ENCODE results near the gene FEN1.
A peak's percentile ranks its signal among the peaks of the same experiment; 100 is the strongest.

Gene FEN1

DNA sequence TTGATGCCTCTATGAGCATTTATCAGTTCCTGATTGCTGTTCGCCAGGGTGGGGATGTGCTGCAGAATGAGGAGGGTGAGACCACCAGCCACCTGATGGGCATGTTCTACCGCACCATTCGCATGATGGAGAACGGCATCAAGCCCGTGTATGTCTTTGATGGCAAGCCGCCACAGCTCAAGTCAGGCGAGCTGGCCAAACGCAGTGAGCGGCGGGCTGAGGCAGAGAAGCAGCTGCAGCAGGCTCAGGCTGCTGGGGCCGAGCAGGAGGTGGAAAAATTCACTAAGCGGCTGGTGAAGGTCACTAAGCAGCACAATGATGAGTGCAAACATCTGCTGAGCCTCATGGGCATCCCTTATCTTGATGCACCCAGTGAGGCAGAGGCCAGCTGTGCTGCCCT lies 2.7 kb downstream of the FEN1 start:
- H3K4me3 ChIP-seq (ENCODE audit: low read depth, low read length), result no peak overlapping the region
- no peak for TF ChIP-seq POLR2A (IDR thresholded peaks at IDR 0.05; ENCODE audit: extremely low read depth, insufficient read length)
- TF ChIP-seq MYC (IDR thresholded peaks at IDR 0.05; ENCODE audit: low read depth, low read length), result no peak
- TF ChIP-seq, protein P1, sequence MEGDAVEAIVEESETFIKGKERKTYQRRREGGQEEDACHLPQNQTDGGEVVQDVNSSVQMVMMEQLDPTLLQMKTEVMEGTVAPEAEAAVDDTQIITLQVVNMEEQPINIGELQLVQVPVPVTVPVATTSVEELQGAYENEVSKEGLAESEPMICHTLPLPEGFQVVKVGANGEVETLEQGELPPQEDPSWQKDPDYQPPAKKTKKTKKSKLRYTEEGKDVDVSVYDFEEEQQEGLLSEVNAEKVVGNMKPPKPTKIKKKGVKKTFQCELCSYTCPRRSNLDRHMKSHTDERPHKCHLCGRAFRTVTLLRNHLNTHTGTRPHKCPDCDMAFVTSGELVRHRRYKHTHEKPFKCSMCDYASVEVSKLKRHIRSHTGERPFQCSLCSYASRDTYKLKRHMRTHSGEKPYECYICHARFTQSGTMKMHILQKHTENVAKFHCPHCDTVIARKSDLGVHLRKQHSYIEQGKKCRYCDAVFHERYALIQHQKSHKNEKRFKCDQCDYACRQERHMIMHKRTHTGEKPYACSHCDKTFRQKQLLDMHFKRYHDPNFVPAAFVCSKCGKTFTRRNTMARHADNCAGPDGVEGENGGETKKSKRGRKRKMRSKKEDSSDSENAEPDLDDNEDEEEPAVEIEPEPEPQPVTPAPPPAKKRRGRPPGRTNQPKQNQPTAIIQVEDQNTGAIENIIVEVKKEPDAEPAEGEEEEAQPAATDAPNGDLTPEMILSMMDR (IDR thresholded peaks at IDR 0.05; ENCODE audit: low read depth, low read length), result no peak
- TF ChIP-seq, protein P2, sequence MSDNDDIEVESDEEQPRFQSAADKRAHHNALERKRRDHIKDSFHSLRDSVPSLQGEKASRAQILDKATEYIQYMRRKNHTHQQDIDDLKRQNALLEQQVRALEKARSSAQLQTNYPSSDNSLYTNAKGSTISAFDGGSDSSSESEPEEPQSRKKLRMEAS (IDR thresholded peaks at IDR 0.05; ENCODE audit: low read depth, low read length), result no peak
- DNase-seq (ENCODE audit: low read depth), result no peak

DNA sequence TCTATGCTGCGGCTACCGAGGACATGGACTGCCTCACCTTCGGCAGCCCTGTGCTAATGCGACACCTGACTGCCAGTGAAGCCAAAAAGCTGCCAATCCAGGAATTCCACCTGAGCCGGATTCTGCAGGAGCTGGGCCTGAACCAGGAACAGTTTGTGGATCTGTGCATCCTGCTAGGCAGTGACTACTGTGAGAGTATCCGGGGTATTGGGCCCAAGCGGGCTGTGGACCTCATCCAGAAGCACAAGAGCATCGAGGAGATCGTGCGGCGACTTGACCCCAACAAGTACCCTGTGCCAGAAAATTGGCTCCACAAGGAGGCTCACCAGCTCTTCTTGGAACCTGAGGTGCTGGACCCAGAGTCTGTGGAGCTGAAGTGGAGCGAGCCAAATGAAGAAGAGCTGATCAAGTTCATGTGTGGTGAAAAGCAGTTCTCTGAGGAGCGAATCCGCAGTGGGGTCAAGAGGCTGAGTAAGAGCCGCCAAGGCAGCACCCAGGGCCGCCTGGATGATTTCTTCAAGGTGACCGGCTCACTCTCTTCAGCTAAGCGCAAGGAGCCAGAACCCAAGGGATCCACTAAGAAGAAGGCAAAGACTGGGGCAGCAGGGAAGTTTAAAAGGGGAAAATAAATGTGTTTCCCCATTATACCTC lies 3.3 kb downstream of the FEN1 start:
- DNase-seq (ENCODE audit: low read depth), result no peak
- H3K4me3 ChIP-seq (ENCODE audit: low read depth, low read length), result no peak overlapping the region
- TF ChIP-seq, protein P1 (IDR thresholded peaks at IDR 0.05; ENCODE audit: low read depth, low read length), result no peak
- TF ChIP-seq POLR2A (IDR thresholded peaks at IDR 0.05; ENCODE audit: extremely low read depth, insufficient read length) (no peak), MYC (IDR thresholded peaks at IDR 0.05; ENCODE audit: low read depth, low read length) (no peak)
- TF ChIP-seq, protein P2 (IDR thresholded peaks at IDR 0.05; ENCODE audit: low read depth, low read length), result no peak

DNA sequence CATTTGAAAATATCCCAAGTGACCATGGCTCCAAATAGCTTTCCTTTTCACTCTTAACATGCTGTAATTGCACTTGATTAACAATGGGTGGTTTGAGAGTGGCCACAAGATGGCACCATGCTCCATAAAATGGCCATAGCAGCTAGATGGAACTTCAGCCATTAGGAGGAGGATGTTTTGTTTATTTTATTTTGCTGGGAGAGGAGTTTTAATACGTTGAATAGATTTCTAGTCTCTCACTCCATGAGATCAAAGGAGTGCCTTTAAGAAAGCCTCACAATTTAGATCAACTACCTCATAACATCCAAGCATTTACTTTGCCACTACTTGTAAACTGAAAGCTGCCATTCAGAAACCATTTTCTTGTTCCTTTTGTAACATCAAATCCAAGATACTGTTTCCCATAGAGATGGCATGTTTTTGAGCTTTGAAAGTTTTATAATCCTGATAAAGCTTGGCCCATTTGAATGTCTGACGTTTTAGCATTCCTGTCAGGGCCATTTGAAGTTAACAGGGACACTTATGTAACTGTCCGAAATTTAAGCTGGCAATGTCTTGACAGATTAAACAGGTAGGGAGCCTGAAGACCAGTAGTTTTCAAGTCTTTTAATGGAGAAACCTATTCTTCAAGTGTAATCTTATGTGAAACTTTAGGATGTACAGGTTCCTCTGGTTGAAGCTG lies 4.7 kb downstream of the FEN1 start:
- H3K4me3 ChIP-seq (ENCODE audit: low read depth, low read length), result no peak overlapping the region
- TF ChIP-seq, protein P2 (IDR thresholded peaks at IDR 0.05; ENCODE audit: low read depth, low read length), result no peak; the same call in 1 of the 2 replicates
- no peak for TF ChIP-seq MYC (IDR thresholded peaks at IDR 0.05; ENCODE audit: low read depth, low read length)
- TF ChIP-seq, protein P1 (IDR thresholded peaks at IDR 0.05; ENCODE audit: low read depth, low read length), result peak; percentile 82
- DNase-seq (ENCODE audit: low read depth), result peak; percentile 87

DNA sequence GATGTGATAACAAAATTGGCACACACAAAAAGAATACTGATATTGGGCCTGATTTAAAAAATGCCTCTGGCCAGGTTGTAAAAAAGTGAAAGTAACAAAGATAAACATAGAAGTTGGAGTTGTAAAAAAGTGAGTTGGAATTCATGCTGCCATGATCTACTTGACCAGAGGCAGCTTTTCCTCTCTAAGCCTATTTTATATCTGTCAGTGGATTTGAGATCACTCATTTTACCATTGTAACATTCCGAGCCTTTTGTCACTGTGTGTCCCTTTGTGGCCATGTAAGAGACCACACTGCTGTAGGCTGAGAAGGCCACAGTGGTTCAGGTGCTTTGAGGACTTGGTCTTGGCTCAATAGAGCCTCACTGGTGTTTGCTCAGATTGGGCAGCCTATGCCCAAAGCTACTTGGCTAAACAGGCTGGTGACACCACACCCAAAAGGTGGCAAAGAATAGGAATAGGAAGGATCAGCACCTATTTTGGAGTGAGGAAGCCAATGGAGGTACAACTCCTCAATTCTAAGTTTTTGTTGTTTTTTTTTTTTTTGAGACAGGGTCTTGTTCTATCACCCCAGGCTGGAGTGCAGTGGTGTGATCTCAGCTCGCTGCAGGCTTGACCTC lies 7.1 kb downstream of the FEN1 start:
- no peak for DNase-seq (ENCODE audit: low read depth)
- TF ChIP-seq, protein P1 (IDR thresholded peaks at IDR 0.05; ENCODE audit: low read depth, low read length), result no peak
- TF ChIP-seq MYC (IDR thresholded peaks at IDR 0.05; ENCODE audit: low read depth, low read length) (no peak), POLR2A (IDR thresholded peaks at IDR 0.05; ENCODE audit: extremely low read depth, insufficient read length) (no peak)
- TF ChIP-seq, protein P2 (IDR thresholded peaks at IDR 0.05; ENCODE audit: low read depth, low read length), result no peak
- no peak overlapping the region for H3K4me3 ChIP-seq (ENCODE audit: low read depth, low read length)

DNA sequence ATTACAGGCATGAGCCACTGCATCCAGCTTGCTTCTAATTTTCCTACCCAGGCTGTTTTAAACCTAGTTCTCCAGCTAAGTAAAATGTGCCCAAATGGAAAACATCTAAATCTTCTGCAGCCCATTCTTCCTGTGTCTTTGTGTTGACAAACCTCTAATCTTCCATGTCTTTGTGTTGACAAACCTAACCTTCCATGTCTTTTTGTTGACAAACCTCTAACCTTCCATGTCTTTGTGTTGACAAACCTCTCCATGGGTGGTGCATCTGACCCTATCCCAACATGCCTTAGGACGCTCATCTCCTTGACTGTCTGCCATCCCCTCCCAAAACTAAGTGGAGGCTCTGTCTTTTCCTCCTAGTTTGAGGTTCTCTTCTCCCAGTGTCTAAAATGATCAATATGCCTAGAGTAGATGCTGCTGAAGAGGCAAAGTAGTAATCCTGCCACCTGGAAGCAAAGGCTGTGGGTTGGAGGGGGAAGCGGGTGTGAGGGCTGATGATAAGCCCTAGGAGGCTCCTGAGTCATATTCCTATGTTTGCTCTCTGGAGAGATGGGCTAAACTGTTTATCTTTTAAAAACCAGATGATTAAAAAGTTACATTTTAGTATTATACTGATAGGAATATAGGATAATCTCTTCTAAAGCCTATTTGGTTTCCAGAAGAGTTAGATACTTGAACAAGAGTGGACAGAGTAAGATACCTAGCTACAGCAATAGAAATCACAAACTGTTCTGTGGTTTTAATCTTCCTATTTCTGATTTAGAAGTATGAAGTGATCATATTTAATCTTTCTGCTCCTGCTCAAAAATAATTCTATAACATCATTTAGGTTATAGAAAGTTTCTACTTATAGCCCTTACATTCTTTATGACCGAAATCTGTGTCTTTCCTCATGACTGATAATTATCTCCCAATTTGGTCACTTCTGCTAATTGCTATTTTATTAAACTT lies 7.9 kb downstream of the FEN1 start:
- no peak for TF ChIP-seq POLR2A (IDR thresholded peaks at IDR 0.05; ENCODE audit: extremely low read depth, insufficient read length)
- TF ChIP-seq, protein P2 (IDR thresholded peaks at IDR 0.05; ENCODE audit: low read depth, low read length), result no peak
- no peak for DNase-seq (ENCODE audit: low read depth)
- H3K4me3 ChIP-seq (ENCODE audit: low read depth, low read length), result no peak overlapping the region

Data from NB4 (cell line).